ENCODE data around the gene SYCN.
A peak's percentile ranks its signal among the peaks of the same experiment; 100 is the strongest.
"Not testable (repeated sequence)": the region's sequence is repeated elsewhere in the genome, so short reads cannot be mapped to it uniquely, and the experiment has no call there.

The SYCN gene

GRCh38 chr19:39203372-39204341, at the start of gene SYCN:
SYCN (minus strand) TSS chr19:39204263; CDS start chr19:39204254, 9 bp downstream.
- DNase-seq (ENCODE audit: low read depth): no peak

GRCh38 chr19:39253374-39254149, 49.5 kb upstream of the SYCN start:
- DNase-seq (ENCODE audit: low read depth): no peak

GRCh38 chr19:39252458-39252857, 48.4 kb upstream of the SYCN start:
- DNase-seq (ENCODE audit: low read depth): no peak

- no peak for DNase-seq (ENCODE audit: low read depth)
Measured at GRCh38 chr19:39251846-39252245, 47.8 kb upstream of the SYCN start.

- no peak for DNase-seq (ENCODE audit: low read depth)
Measured at GRCh38 chr19:39251081-39251480, 47.0 kb upstream of the SYCN start.

- DNase-seq (ENCODE audit: low read depth): no peak
Measured at GRCh38 chr19:39248806-39249205, 44.7 kb upstream of the SYCN start, which contains the start of gene IFNL4. IFNL4 (minus strand) TSS chr19:39248856.

- DNase-seq (ENCODE audit: low read depth): no peak
Measured at GRCh38 chr19:39247701-39248664, 43.9 kb upstream of the SYCN start.

GRCh38 chr19:39246951-39247669, 43.0 kb upstream of the SYCN start:
- DNase-seq (ENCODE audit: low read depth): peak; percentile 30

GRCh38 chr19:39245166-39245565, 41.1 kb upstream of the SYCN start:
- DNase-seq (ENCODE audit: low read depth): not testable (repeated sequence)

- not testable (repeated sequence) for DNase-seq (ENCODE audit: low read depth)
Measured at GRCh38 chr19:39244410-39245100, 40.5 kb upstream of the SYCN start, which contains the start of gene IFNL3. IFNL3 (minus strand) TSS chr19:39245006; CDS start chr19:39244967, 39 bp downstream.

- DNase-seq (ENCODE audit: low read depth): not testable (repeated sequence)
Measured at GRCh38 chr19:39243741-39244140, 39.7 kb upstream of the SYCN start.

GRCh38 chr19:39240421-39240820, 36.4 kb upstream of the SYCN start:
- no peak for DNase-seq (ENCODE audit: low read depth)

GRCh38 chr19:39238944-39239343, 34.9 kb upstream of the SYCN start:
- DNase-seq (ENCODE audit: low read depth): no peak

- no peak for DNase-seq (ENCODE audit: low read depth)
Measured at GRCh38 chr19:39238209-39238608, 34.1 kb upstream of the SYCN start.

- peak; percentile 40 for DNase-seq (ENCODE audit: low read depth)
Measured at GRCh38 chr19:39237200-39238184, 33.4 kb upstream of the SYCN start.

- DNase-seq (ENCODE audit: low read depth): no peak
Measured at GRCh38 chr19:39236527-39236926, 32.5 kb upstream of the SYCN start.

- DNase-seq (ENCODE audit: low read depth): no peak
Measured at GRCh38 chr19:39232708-39233107, 28.6 kb upstream of the SYCN start.

- DNase-seq (ENCODE audit: low read depth): no peak
Measured at GRCh38 chr19:39230096-39230764, 26.2 kb upstream of the SYCN start.

Measured in stimulated activated CD4-positive, alpha-beta T cell treated with anti-CD3 and anti-CD28 coated beads, Interleukin-2, amount 100 ng/mL, for 4 hours (primary cell).